ENCODE measurements around the gene MIXL1.

- TF ChIP-seq CTCF (IDR thresholded peaks at IDR 0.05; ENCODE audit: low read length) (no peak), EZH2 (IDR thresholded peaks at IDR 0.05; ENCODE audit: borderline replicate concordance, low read length) (no peak)
Observed at GRCh38 chr1:226207048-226207447, 16.4 kb upstream of the MIXL1 start.
